Ascending aorta (tissue), 2 donors: Measurements from ENCODE around the gene FBH1. TPM values are rescaled to one million over a fixed set of nuclear protein-coding genes. Genes with fewer than 3 reads are reported as not detected.

Source experiments
- DNase-seq, 2 donors: peaks; one replicate each; pipeline ENCODE4 v3.0.0-alpha.2; 2019; ENCODE audit warnings: low spot score in 2 of 2
- H3K27ac ChIP-seq, 2 donors: fragments of 200-600 bp; sonication (generic); one replicate each; pipeline ENCODE4 v1.5.1; 2016 to 2017; ENCODE audit warnings: mild to moderate bottlenecking in 1 of 2
- H3K27me3 ChIP-seq: fragments of 200-600 bp; sonication (generic); one replicate; pipeline ENCODE4 v1.5.1; 2017
- H3K36me3 ChIP-seq, 2 donors: fragments of 200-600 bp; sonication (generic); one replicate each; pipeline ENCODE4 v1.5.1; 2016
- H3K4me1 ChIP-seq, 2 donors: fragments of 200-600 bp; sonication (generic); one replicate each; pipeline ENCODE4 v1.5.1; 2016 to 2017; ENCODE audit warnings: mild to moderate bottlenecking in 1 of 2
- H3K4me3 ChIP-seq, 2 donors: fragments of 200-600 bp; sonication (generic); one replicate each; pipeline ENCODE4 v1.5.1; 2016 to 2017; ENCODE audit warnings: mild to moderate bottlenecking in 1 of 2
- H3K9me3 ChIP-seq, 2 donors: fragments of 200-600 bp; sonication (generic); one replicate each; pipeline ENCODE4 v1.5.1; 2016
- intact Hi-C: fragments of 100-400 bp; cut with DNase I; formaldehyde crosslinking; loops from one replicate; pipeline ENCODE4 v1.15.1; 2023
- total RNA-seq: library from RNA; depleted of rRNA; stranded (reverse); fragments of >200 nt; gene quantifications from one replicate; pipeline ENCODE4 v1.1.0, GENCODE V29; 2016
- TF ChIP-seq, protein P1 (sequence below), 3 experiments: fragments of 200-600 bp in 2 of 3; fragments of 450-650 bp in 1 of 3; sonication (generic) in 2 of 3; IDR thresholded peaks; one replicate each; pipeline ENCODE4 v1.5.1; 2016 to 2019; ENCODE audit warnings: antibody characterized with exemption in 3 of 3, mild to moderate bottlenecking in 1 of 3, moderate library complexity in 1 of 3

Gene FBH1
- total RNA-seq, 1 donor from 2014 or later, result 43.0 TPM

- Histone ChIP-seq H3K27me3 (no peaks in the 10 kb centered on the region), H3K4me1 (peaks cover 24 to 63% of the 10 kb centered on the region in 2 donors), H3K27ac (peak overlapping the region; percentile 97 to 99), H3K9me3 (no peaks in the 10 kb centered on the region), H3K4me3 (no peak overlapping the region), H3K36me3 (no peaks in the 10 kb centered on the region)
- intact Hi-C loops, result loop anchor here (5.0 to 10.0 kb wide), 2 partner anchors 256 to 328 kb away; partner anchors contain the start of gene PFKFB3
- DNase-seq, result no peak
- TF ChIP-seq, protein P1, sequence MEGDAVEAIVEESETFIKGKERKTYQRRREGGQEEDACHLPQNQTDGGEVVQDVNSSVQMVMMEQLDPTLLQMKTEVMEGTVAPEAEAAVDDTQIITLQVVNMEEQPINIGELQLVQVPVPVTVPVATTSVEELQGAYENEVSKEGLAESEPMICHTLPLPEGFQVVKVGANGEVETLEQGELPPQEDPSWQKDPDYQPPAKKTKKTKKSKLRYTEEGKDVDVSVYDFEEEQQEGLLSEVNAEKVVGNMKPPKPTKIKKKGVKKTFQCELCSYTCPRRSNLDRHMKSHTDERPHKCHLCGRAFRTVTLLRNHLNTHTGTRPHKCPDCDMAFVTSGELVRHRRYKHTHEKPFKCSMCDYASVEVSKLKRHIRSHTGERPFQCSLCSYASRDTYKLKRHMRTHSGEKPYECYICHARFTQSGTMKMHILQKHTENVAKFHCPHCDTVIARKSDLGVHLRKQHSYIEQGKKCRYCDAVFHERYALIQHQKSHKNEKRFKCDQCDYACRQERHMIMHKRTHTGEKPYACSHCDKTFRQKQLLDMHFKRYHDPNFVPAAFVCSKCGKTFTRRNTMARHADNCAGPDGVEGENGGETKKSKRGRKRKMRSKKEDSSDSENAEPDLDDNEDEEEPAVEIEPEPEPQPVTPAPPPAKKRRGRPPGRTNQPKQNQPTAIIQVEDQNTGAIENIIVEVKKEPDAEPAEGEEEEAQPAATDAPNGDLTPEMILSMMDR (IDR thresholded peaks at IDR 0.05), result no peak
These were observed 56.7 kb downstream of the FBH1 start for GRCh38 chr10:5946786-5947185.

DNA sequence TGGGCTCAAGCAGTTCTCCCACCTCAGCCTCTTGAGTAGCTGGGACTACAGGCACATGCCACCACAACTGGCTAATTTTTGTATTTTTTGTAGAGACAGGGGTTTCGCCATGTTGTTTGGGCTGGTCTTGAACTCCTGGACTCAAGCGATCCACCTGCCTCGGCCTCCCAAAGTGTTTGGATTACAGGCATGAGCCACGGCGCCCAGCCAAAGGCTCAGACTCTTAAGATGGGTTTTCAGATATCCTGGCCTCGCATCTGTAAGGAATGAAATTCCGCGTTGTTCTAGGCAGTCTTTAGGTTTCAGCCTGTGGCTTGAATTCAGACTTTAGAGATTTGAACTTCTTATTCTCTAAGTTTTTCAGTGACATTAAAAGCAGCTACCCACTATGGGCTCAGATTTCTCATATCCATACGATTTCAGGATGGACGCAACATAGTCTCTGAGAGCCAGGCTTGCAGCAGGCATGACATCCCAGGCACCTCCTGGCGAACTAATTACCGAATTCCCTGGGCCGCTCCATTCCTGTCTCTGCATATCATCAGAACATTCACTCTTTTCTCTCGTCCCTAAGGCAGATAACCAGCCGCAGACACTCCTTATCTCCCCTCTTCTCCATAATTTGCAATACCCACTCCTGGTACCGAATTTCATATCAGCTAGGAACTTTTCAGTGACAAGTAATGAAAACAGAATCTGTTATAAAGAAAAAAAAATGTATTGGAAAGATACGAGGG lies 57.6 kb downstream of the FBH1 start:
- H3K27me3 ChIP-seq, result no peaks in the 10 kb centered on the region
- peaks cover 24 to 60% of the 10 kb centered on the region in 2 donors for H3K4me1 ChIP-seq
- no peaks in the 10 kb centered on the region for H3K9me3 ChIP-seq
- H3K4me3 ChIP-seq, result no peak overlapping the region
- TF ChIP-seq, protein P1 (IDR thresholded peaks at IDR 0.05), result no peak
- no peak for DNase-seq
- H3K36me3 ChIP-seq, result peaks cover 0 to 2% of the 10 kb centered on the region in 2 donors
- H3K27ac ChIP-seq, result peak overlapping the region; percentile 97 to 99
- intact Hi-C loops, result loop anchor here (5.0 to 10.0 kb wide), 2 partner anchors 255 to 327 kb away; partner anchors contain the start of gene PFKFB3

DNA sequence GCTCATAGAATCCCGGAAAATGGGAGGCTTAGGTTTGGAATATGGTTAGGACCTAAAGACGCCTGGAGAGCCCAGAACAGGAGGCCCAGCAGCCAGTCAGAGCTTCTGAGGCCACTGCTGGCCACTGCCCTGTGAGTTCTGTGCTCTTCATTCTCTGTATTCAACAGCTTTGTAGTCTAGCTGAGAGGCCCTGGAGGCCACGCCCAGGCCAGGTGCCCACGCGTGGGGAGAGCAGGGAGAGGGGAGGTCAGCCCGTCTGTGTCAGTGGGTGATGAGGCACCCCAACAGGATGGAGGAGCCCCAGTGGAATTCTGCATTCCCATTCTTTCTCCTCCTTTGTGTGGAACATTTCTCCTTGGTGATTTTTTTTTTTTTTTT lies 58.2 kb downstream of the FBH1 start:
- DNase-seq, result no peak
- H3K27ac ChIP-seq, result no peak overlapping the region
- no peaks in the 10 kb centered on the region for H3K9me3 ChIP-seq
- no peak overlapping the region for H3K4me3 ChIP-seq
- peaks cover 24 to 56% of the 10 kb centered on the region in 2 donors for H3K4me1 ChIP-seq
- H3K36me3 ChIP-seq, result peaks cover 0 to 4% of the 10 kb centered on the region in 2 donors
- TF ChIP-seq, protein P1 (IDR thresholded peaks at IDR 0.05), result no peak
- H3K27me3 ChIP-seq, result no peaks in the 10 kb centered on the region
- intact Hi-C loops, result loop anchor here (5.0 to 10.0 kb wide), 2 partner anchors 254 to 327 kb away; partner anchors contain the start of gene PFKFB3

- no peaks in the 10 kb centered on the region for H3K9me3 ChIP-seq
- H3K27ac ChIP-seq, result peak overlapping the region in 1 of 2 donors; percentile 67
- intact Hi-C loops, result loop anchor here (5.0 to 10.0 kb wide), 2 partner anchors 253 to 326 kb away; partner anchors contain the start of gene PFKFB3
- peaks cover 20 to 47% of the 10 kb centered on the region in 2 donors for H3K4me1 ChIP-seq
- no peaks in the 10 kb centered on the region for H3K27me3 ChIP-seq
- H3K4me3 ChIP-seq, result no peak overlapping the region
- TF ChIP-seq, protein P1 (IDR thresholded peaks at IDR 0.05), result peak; percentile 43 to 73 (median 66)
- peaks cover 0 to 4% of the 10 kb centered on the region in 2 donors for H3K36me3 ChIP-seq
- DNase-seq, result peak; percentile 32 to 84
These were observed 59.1 kb downstream of the FBH1 start for GRCh38 chr10:5949009-5949759.

- Histone ChIP-seq H3K36me3 (peaks cover 0 to 4% of the 10 kb centered on the region in 2 donors), H3K27ac (peak overlapping the region; percentile 74 to 76), H3K4me3 (no peak overlapping the region), H3K27me3 (no peaks in the 10 kb centered on the region), H3K4me1 (peaks cover 11 to 32% of the 10 kb centered on the region in 2 donors), H3K9me3 (no peaks in the 10 kb centered on the region)
- peak; percentile 58 to 87 for DNase-seq
- intact Hi-C loops, result loop anchor here (1.0 to 5.0 kb wide), 3 partner anchors 26 to 451 kb away; partner anchors contain the start of gene IL15RA
- TF ChIP-seq, protein P1 (IDR thresholded peaks at IDR 0.05), result no peak
These were observed 61.2 kb downstream of the FBH1 start for GRCh38 chr10:5951167-5951711.
